Measurements from ENCODE around the gene POP4.
A peak's percentile ranks its signal among the peaks of the same experiment; 100 is the strongest.

Gene POP4

DNA sequence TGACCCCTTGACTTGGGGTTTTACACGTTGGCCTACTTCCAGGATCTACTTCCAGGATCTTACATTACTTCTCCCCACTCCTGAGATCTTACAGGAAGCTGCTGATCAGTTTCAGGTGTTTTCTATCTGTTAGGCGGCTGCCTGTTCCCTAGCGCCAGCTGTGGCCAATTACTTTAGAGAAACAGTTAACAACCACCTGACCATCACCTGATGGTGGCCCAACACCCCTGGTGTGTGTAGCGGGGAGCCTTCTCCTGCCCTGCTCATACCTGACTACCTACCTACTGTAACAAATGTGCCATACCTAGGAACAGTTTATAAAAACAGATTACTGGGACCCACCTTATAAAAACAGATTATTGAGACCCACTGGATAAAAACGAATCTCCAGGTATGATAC lies 2.8 kb upstream of the POP4 start:
- TF ChIP-seq, protein P1, sequence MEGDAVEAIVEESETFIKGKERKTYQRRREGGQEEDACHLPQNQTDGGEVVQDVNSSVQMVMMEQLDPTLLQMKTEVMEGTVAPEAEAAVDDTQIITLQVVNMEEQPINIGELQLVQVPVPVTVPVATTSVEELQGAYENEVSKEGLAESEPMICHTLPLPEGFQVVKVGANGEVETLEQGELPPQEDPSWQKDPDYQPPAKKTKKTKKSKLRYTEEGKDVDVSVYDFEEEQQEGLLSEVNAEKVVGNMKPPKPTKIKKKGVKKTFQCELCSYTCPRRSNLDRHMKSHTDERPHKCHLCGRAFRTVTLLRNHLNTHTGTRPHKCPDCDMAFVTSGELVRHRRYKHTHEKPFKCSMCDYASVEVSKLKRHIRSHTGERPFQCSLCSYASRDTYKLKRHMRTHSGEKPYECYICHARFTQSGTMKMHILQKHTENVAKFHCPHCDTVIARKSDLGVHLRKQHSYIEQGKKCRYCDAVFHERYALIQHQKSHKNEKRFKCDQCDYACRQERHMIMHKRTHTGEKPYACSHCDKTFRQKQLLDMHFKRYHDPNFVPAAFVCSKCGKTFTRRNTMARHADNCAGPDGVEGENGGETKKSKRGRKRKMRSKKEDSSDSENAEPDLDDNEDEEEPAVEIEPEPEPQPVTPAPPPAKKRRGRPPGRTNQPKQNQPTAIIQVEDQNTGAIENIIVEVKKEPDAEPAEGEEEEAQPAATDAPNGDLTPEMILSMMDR (conservative IDR thresholded peaks at IDR 0.05): no peak
- TF ChIP-seq ZFX (IDR thresholded peaks at IDR 0.05): no peak
- no peak overlapping the region for H3K27ac ChIP-seq

DNA sequence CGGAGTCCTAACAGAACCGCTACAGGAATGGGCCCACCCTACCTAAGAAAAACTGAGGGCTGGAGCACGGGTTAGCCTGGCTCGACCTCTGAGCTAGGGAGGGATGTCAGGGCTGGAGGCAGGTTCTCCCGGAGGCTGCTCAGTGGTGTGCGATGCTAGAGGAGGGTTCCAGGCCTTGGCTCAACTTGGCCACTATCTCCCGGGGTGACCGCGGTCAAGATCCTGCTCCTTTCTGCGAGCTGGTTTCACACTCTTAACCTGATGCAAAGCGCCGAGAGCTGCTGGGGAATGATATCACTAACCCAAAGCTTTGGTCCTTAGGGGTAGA lies 301 bp downstream of the POP4 start:
- TF ChIP-seq, protein P1 (conservative IDR thresholded peaks at IDR 0.05): no peak
- no peak for TF ChIP-seq ZFX (IDR thresholded peaks at IDR 0.05)
- H3K27ac ChIP-seq: peak overlapping the region; percentile 75

DNA sequence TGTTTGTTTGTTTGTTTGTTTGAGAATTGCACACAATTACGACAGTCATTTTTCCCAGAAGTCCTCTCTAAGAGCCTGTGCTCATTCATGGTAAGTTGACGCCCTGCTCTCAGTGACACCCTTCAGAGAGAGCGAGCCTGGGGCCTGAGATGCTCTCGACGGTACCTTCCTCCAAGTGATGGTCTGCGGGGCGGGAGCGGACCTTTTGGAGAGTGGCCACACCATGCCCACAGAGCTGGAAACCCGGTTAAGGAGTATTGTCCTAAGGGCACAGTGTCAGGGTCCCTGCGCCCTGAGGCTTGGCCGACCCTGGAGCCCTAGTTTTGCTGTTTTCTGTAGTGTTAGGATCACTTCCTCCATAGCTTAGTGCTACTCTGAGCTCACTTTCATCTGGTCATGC lies 3.6 kb downstream of the POP4 start:
- H3K27ac ChIP-seq: no peak overlapping the region
- TF ChIP-seq ZFX (IDR thresholded peaks at IDR 0.05): no peak
- TF ChIP-seq, protein P1 (conservative IDR thresholded peaks at IDR 0.05): no peak

DNA sequence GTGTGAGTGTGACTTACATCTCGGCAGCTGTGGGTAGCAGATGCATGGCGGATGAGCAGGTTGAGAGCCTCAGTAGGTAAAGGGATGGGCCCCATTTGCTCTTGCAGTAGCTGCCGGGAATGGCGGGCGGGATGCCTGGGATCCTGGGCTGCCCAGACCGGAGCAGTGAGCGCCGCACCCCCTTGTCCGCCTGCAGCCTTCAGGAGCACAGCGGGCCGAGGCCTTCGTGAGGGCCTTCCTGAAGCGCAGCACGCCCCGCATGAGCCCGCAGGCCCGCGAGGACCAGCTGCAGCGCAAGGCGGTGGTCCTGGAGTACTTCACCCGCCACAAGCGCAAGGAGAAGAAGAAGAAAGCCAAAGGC lies 4.1 kb downstream of the POP4 start:
- H3K27ac ChIP-seq: no peak overlapping the region
- TF ChIP-seq ZFX (IDR thresholded peaks at IDR 0.05): no peak
- TF ChIP-seq, protein P1 (conservative IDR thresholded peaks at IDR 0.05): no peak

DNA sequence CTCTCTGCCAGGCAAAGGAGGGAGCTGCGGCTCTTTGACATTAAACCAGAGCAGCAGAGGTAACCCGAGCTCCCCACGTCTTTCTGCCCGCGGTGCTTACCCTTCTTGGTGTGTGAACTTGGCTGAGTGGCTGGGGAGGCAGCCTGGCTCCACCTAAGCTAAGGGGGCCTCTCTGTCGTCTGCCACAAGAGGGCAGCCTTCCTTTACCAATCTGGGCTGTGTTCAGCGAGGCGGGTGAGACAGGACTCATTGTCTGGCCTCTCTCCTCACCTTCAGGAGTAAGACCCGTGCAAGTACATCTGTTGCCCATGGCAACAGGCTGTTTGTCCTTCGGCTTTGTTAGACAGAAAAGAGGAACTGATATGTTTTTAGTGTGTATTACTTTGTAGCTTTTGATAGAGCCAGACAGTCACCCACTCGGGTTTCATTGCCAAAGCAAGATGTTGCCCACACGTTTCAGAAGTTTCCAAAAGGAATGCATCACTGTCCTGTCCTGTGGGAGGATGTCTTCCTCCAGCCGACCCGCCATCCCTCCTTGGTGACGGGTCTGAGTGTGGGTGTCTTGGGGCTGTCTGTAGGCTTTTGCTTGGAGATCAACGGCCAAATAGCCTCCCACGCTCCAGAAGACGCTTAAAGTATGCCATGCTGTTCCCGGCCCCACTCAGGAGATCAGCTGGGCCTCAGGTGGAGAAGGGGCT lies 4.6 kb downstream of the POP4 start:
- TF ChIP-seq ZFX (IDR thresholded peaks at IDR 0.05): no peak
- TF ChIP-seq, protein P1 (conservative IDR thresholded peaks at IDR 0.05): peak; percentile 93
- no peak overlapping the region for H3K27ac ChIP-seq

DNA sequence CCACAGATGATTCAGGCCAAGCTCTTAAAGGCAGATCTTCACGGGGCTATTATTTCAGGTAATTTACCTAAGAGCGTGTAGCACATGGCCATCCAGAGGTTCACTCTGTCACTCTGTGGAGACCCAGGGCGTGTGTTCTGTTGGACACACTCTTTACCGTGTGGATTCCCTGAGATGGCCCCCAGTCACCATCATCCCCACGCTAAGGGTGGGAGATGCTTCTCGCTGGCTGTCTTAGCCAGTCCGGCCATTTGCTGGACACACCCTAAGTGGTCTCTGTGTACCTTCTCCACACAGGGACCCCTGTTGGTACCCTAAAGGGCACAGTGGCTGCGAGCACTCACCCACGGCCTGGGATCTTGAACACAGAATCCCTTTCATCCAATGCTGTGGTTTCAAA lies 6.0 kb downstream of the POP4 start:
- TF ChIP-seq ZFX (IDR thresholded peaks at IDR 0.05): no peak
- TF ChIP-seq, protein P1 (conservative IDR thresholded peaks at IDR 0.05): no peak
- no peak overlapping the region for H3K27ac ChIP-seq

DNA sequence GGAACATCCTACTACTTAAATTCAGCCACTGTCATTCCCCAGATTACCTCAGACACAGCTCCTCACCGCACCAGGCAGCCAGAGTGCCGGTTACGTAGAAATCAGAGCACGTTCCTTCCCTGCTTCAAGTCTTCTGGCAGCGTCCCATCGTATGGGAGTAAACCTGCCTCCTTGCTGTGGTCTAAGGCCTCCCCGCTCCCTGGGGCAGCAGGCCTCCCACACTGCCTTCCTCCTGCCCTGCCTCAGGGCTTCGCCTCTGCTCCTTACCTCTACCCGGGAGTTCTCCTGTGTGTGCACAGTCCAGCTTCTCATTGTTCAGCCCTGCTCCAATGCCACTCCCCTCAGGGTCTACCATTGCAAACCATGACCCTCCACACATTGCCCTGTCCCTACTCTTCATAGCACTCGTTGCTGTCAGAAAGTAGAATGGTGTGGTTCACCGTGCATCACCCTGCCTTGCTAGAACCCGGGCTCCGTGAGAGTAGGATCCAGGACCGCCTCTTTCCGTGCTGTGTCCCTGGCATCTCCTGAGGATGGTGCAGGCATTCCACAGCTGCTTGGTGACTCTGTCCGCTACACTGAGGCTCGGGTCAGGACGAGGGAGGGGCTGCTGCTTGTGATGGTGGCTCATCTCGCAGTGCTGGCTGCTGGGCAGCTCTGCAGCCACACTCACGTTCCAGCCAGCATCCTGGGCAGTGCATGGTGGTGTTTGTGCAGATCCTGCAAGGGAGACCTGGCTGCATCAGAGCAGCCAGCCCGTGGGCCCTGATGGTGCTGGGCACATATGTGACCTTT lies 6.9 kb downstream of the POP4 start:
- H3K27ac ChIP-seq: no peak overlapping the region
- TF ChIP-seq, protein P1 (conservative IDR thresholded peaks at IDR 0.05): no peak
- TF ChIP-seq ZFX (IDR thresholded peaks at IDR 0.05): no peak
